Type B pancreatic cell (in vitro differentiated cells): ENCODE data around the gene CYP46A1. TPM values are rescaled to one million over a fixed set of nuclear protein-coding genes. Genes with fewer than 3 reads are reported as not detected.

Experiments used
- DNase-seq: peaks from one replicate; pipeline ENCODE4 v3.0.0; 2021; ENCODE audit warnings: mixed read lengths; ENCODE audit not compliant: unreplicated experiment; ENCODE audit errors: extremely low spot score
- H3K27ac Mint-ChIP-seq: 2 replicates; pipeline ENCODE4 v1.8.0; 2021; ENCODE audit warnings: mild to moderate bottlenecking, mixed read lengths
- H3K27me3 Mint-ChIP-seq: 2 replicates; pipeline ENCODE4 v1.8.0; 2021; ENCODE audit warnings: mixed read lengths
- H3K36me3 Mint-ChIP-seq: 2 replicates; pipeline ENCODE4 v1.8.0; 2021; ENCODE audit warnings: mixed read lengths
- H3K4me1 Mint-ChIP-seq: one replicate; pipeline ENCODE4 v1.8.0; 2021; ENCODE audit warnings: mixed read lengths; ENCODE audit not compliant: unreplicated experiment
- H3K4me3 Mint-ChIP-seq: 2 replicates; pipeline ENCODE4 v1.8.0; 2021; ENCODE audit warnings: mild to moderate bottlenecking, mixed read lengths
- H3K9me3 Mint-ChIP-seq: 2 replicates; pipeline ENCODE4 v1.8.0; 2021; ENCODE audit warnings: mixed read lengths
- total RNA-seq: library from RNA; stranded (reverse); gene quantifications from 2 replicates; pipeline ENCODE4 v1.2.1, GENCODE V29; 2021; ENCODE audit warnings: low replicate concordance
- TF ChIP-seq, protein P1 (sequence below): fragments of 200-600 bp; sonication (generic); conservative IDR thresholded peaks from 2 replicates; pipeline ENCODE4 v1.5.0; 2021; ENCODE audit warnings: antibody characterized with exemption, mild to moderate bottlenecking

The CYP46A1 gene
- total RNA-seq, 1 donor from 2014 or later, result 4.7 TPM

DNA sequence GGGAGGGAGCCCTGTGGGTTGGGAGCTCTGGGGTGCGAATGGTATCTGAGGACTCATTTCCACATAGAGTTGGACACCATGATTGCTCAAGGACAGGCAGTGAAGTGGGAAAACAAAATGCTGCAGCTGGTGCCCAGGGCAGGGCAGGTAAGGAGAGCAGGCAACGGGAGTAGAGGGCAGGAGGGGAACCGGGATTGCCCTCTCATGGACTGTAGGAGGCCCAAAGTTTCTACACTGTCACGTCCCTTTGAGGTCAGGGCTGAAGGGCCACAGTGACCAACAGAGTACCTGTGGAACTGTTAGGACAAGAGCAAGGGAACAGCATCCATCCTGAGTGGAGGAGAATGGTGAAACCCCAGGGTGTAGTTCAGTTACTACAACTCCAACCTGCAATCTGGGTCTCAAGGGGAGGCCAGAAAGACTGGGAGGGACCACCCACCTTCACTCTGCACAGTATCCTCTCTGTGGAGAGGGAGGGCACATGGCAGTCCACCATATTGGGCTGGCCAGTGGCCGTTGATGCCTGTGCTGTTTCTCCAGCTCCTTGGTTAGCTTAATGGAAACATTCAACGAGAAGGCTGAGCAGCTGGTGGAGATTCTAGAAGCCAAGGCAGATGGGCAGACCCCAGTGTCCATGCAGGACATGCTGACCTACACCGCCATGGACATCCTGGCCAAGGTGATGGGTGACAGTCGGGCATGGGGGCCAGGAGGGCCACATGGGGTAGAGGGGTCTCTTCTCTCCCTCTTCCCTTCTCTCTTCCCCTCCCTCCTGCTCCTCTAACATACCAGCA, 22.2 kb downstream of the CYP46A1 start:
- peaks cover 17% of the 10 kb centered on the region for H3K9me3 Mint-ChIP-seq
- H3K27ac Mint-ChIP-seq, result no peak overlapping the region
- peaks cover 17% of the 10 kb centered on the region for H3K36me3 Mint-ChIP-seq
- H3K4me3 Mint-ChIP-seq, result no peak overlapping the region
- H3K27me3 Mint-ChIP-seq, result no peaks in the 10 kb centered on the region
- DNase-seq, result peak; percentile 43
- TF ChIP-seq, protein P1, sequence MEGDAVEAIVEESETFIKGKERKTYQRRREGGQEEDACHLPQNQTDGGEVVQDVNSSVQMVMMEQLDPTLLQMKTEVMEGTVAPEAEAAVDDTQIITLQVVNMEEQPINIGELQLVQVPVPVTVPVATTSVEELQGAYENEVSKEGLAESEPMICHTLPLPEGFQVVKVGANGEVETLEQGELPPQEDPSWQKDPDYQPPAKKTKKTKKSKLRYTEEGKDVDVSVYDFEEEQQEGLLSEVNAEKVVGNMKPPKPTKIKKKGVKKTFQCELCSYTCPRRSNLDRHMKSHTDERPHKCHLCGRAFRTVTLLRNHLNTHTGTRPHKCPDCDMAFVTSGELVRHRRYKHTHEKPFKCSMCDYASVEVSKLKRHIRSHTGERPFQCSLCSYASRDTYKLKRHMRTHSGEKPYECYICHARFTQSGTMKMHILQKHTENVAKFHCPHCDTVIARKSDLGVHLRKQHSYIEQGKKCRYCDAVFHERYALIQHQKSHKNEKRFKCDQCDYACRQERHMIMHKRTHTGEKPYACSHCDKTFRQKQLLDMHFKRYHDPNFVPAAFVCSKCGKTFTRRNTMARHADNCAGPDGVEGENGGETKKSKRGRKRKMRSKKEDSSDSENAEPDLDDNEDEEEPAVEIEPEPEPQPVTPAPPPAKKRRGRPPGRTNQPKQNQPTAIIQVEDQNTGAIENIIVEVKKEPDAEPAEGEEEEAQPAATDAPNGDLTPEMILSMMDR, result no peak
- H3K4me1 Mint-ChIP-seq, result no peaks in the 10 kb centered on the region

DNA sequence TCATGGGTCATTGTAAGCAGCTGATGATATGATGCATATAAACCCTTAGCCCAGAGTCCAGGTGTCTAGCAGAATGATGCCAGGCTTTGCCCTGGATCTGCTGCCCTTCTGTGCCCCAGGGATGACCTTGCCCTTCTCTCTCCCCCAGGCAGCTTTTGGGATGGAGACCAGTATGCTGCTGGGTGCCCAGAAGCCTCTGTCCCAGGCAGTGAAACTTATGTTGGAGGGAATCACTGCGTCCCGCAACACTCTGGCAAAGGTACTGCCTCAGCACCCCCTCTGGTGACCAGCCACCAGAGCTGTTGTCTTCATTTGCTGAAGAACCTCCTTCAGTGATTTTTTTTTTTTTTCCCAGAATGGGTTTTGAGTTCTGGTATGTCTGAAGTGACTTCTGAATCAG, 23.3 kb downstream of the CYP46A1 start:
- Mint-ChIP-seq H3K27me3 (no peaks in the 10 kb centered on the region), H3K36me3 (peaks cover 14% of the 10 kb centered on the region), H3K4me1 (no peaks in the 10 kb centered on the region), H3K9me3 (peaks cover 23% of the 10 kb centered on the region), H3K4me3 (no peak overlapping the region), H3K27ac (no peak overlapping the region)
- peak; percentile 32 for DNase-seq
- TF ChIP-seq, protein P1, result no peak

DNA sequence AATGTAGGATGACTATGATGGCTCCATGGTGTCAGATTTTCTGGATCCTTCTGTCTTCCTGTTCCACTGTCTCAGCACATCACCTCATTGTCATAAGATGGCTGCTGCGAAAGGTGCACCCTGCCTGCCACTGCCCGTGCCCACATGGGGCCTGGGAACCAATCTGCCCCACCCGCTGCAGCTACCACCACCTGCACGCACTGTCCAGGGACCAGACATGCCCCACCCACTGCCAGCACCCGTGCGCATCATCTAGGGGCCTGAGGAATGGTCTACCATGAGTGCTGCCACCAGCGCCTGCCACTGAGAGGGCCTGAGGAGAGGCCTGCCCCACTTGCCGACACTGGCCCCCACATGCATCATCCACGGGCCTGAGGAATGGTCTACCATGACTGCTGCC, 23.8 kb downstream of the CYP46A1 start:
- Mint-ChIP-seq H3K27ac (no peak overlapping the region), H3K36me3 (peaks cover 14% of the 10 kb centered on the region), H3K4me3 (no peak overlapping the region), H3K4me1 (no peaks in the 10 kb centered on the region), H3K27me3 (no peaks in the 10 kb centered on the region), H3K9me3 (peaks cover 26% of the 10 kb centered on the region)
- peak; percentile 57 for DNase-seq
- TF ChIP-seq, protein P1, result no peak

DNA sequence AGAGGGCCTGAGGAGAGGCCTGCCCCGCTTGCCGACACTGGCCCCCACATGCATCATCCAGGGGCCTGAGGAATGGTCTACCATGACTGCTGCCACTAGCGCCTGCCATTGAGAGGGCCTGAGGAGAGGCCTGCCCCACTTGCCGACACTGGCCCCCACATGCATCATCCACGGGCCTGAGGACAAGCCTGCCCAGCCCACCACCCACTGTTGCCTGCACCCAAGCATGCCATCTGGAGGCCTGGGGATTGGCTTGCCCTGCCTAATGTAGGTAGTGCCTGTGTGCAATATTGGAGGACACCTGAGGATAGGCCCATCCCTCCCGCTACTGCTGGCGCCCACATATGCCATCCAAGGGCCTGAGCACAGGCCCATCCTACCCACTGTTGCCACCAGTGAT, 24.4 kb downstream of the CYP46A1 start:
- Mint-ChIP-seq H3K9me3 (peaks cover 21% of the 10 kb centered on the region), H3K27me3 (no peaks in the 10 kb centered on the region), H3K36me3 (peaks cover 8% of the 10 kb centered on the region), H3K4me1 (no peaks in the 10 kb centered on the region), H3K27ac (no peak overlapping the region), H3K4me3 (no peak overlapping the region)
- TF ChIP-seq, protein P1, result no peak
- DNase-seq, result peak; percentile 39

DNA sequence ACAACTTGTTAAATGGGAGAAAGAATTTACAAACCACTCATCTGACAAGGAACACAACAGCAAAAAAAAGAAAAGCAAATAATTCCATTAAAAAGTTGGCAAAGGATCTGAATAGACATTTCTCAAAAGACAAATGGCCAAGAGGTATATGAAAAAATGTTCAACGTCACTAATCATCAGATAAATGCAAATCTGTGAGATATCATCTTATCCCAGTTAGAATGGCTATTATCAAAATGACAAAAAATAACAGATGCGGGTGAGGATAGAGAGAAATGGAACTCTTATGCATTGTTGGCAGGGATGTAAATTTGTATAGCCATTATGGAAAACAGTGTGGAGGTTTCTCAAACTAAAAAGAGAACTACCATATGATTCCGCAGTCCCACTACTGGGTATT, 29.9 kb downstream of the CYP46A1 start:
- peaks cover 5% of the 10 kb centered on the region for H3K27me3 Mint-ChIP-seq
- H3K4me3 Mint-ChIP-seq, result no peak overlapping the region
- TF ChIP-seq, protein P1, result no peak
- H3K36me3 Mint-ChIP-seq, result no peaks in the 10 kb centered on the region
- no peaks in the 10 kb centered on the region for H3K4me1 Mint-ChIP-seq
- H3K9me3 Mint-ChIP-seq, result peaks cover 12% of the 10 kb centered on the region
- DNase-seq, result no peak
- H3K27ac Mint-ChIP-seq, result no peak overlapping the region
